IMR-90 (cell line): ENCODE data around the gene RAC3. TPM values are rescaled to one million over a fixed set of nuclear protein-coding genes. Genes with fewer than 3 reads are reported as not detected.

Source experiments
- BHLHE40 ChIP-seq: fragments of 150-350 bp; IDR thresholded peaks from 2 replicates; pipeline ENCODE4 v1.6.1; 2016; ENCODE audit warnings: mild to moderate bottlenecking, low read depth, low read length
- ELK1 ChIP-seq: fragments of 150-350 bp; IDR thresholded peaks from 2 replicates; pipeline ENCODE4 v1.6.1; 2016; ENCODE audit warnings: low read depth, mild to moderate bottlenecking, low read length, moderate library complexity, borderline replicate concordance
- NFE2L2 ChIP-seq: fragments of 150-350 bp; IDR thresholded peaks from 2 replicates; pipeline ENCODE4 v1.6.1; 2016; ENCODE audit warnings: low read depth, mild to moderate bottlenecking, low read length
- POLR2A ChIP-seq: IDR thresholded peaks from 2 replicates; pipeline ENCODE4 v1.6.1; 2012; ENCODE audit warnings: mild to moderate bottlenecking, low read depth, low read length
- RFX5 ChIP-seq: IDR thresholded peaks from 2 replicates; pipeline ENCODE4 v1.8.0; 2012; ENCODE audit warnings: low read depth, mild to moderate bottlenecking, low read length, moderate library complexity
- SMC3 ChIP-seq: fragments of 150-350 bp; IDR thresholded peaks from 2 replicates; pipeline ENCODE4 v1.6.1; 2016; ENCODE audit warnings: low read depth, mild to moderate bottlenecking, antibody characterized with exemption, low read length, moderate library complexity
- polyA plus RNA-seq, 3 experiments: library from polyadenylated mRNA; depleted of rRNA; stranded (reverse); fragments of >200 nt; gene quantifications; 2 replicates each; pipeline ENCODE4 v1.2.3, GENCODE V29; 2012; ENCODE audit warnings: low replicate concordance in 1 of 3
- total RNA-seq: library from RNA; depleted of rRNA; stranded (reverse); fragments of >200 nt; gene quantifications from 2 replicates; pipeline ENCODE4 v1.2.3, GENCODE V29; 2012

The RAC3 gene
- total and polyA plus RNA-seq, 2 of the 4 experiments (the other 2 are of a cell fraction): 5.7 to 23.4 TPM

- TF ChIP-seq ELK1 (no peak), NFE2L2 (no peak), POLR2A (no peak), RFX5 (no peak), BHLHE40 (no peak), SMC3 (no peak)
Observed at GRCh38 chr17:82005701-82006348, 25.7 kb upstream of the RAC3 start (continued).
